ENCODE measurements around the gene OBI1.

OBI1 gene

GRCh38 chr13:78630511-78630910 is 28.4 kb downstream of the OBI1 start:
- DNase-seq (ENCODE audit: low read depth), result no peak
- TF ChIP-seq, protein P1, sequence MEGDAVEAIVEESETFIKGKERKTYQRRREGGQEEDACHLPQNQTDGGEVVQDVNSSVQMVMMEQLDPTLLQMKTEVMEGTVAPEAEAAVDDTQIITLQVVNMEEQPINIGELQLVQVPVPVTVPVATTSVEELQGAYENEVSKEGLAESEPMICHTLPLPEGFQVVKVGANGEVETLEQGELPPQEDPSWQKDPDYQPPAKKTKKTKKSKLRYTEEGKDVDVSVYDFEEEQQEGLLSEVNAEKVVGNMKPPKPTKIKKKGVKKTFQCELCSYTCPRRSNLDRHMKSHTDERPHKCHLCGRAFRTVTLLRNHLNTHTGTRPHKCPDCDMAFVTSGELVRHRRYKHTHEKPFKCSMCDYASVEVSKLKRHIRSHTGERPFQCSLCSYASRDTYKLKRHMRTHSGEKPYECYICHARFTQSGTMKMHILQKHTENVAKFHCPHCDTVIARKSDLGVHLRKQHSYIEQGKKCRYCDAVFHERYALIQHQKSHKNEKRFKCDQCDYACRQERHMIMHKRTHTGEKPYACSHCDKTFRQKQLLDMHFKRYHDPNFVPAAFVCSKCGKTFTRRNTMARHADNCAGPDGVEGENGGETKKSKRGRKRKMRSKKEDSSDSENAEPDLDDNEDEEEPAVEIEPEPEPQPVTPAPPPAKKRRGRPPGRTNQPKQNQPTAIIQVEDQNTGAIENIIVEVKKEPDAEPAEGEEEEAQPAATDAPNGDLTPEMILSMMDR (IDR thresholded peaks at IDR 0.05; ENCODE audit: low read depth, low read length, missing control alignments), result no peak
- H3K4me3 ChIP-seq (ENCODE audit: low read depth, low read length), result no peak overlapping the region

- TF ChIP-seq, protein P1 (IDR thresholded peaks at IDR 0.05; ENCODE audit: low read depth, low read length, missing control alignments), result no peak
- DNase-seq (ENCODE audit: low read depth), result no peak
- H3K4me3 ChIP-seq (ENCODE audit: low read depth, low read length), result no peak overlapping the region
Observed at GRCh38 chr13:78625384-78625783, 33.6 kb downstream of the OBI1 start.

GRCh38 chr13:78623132-78623531 is 35.8 kb downstream of the OBI1 start:
- no peak for DNase-seq (ENCODE audit: low read depth)
- no peak overlapping the region for H3K4me3 ChIP-seq (ENCODE audit: low read depth, low read length)
- TF ChIP-seq, protein P1 (IDR thresholded peaks at IDR 0.05; ENCODE audit: low read depth, low read length, missing control alignments), result no peak

GRCh38 chr13:78620936-78621470 is 38.0 kb downstream of the OBI1 start:
- DNase-seq (ENCODE audit: low read depth), result no peak
- TF ChIP-seq, protein P1 (IDR thresholded peaks at IDR 0.05; ENCODE audit: low read depth, low read length, missing control alignments), result no peak
- no peak overlapping the region for H3K4me3 ChIP-seq (ENCODE audit: low read depth, low read length)

DNA sequence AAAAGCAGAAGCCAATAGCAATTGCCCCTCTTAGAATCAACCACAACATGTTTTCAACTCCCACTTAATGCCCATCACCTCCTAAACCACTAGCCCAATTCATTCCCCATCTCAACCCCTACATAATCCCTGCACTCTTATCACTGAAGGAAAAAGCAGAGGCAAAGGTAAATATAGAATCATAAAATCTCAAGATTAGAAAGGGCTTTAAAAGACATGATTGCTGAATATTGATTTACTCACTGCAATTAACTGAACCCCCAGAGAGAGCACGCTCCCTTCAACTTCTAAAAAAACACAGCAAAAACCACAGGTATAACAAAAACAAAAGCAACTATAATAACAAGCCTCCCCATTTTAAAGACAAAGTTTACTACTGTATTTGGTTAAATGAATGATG is 40.5 kb downstream of the OBI1 start:
- DNase-seq (ENCODE audit: low read depth), result no peak
- TF ChIP-seq, protein P1 (IDR thresholded peaks at IDR 0.05; ENCODE audit: low read depth, low read length, missing control alignments), result no peak
- H3K4me3 ChIP-seq (ENCODE audit: low read depth, low read length), result no peak overlapping the region

GRCh38 chr13:78611040-78611439 is 47.9 kb downstream of the OBI1 start:
- H3K4me3 ChIP-seq (ENCODE audit: low read depth, low read length), result no peak overlapping the region
- DNase-seq (ENCODE audit: low read depth), result no peak
- TF ChIP-seq, protein P1 (IDR thresholded peaks at IDR 0.05; ENCODE audit: low read depth, low read length, missing control alignments), result no peak

GRCh38 chr13:78610381-78610883 is 48.5 kb downstream of the OBI1 start:
- no peak for DNase-seq (ENCODE audit: low read depth)
- no peak overlapping the region for H3K4me3 ChIP-seq (ENCODE audit: low read depth, low read length)
- TF ChIP-seq, protein P1 (IDR thresholded peaks at IDR 0.05; ENCODE audit: low read depth, low read length, missing control alignments), result no peak

Measured in GM12864 (cell line).